GM21737 (cell line): ENCODE data around the gene CRY1.

Experiments
- ATAC-seq: cut with Tn5 transposase; IDR thresholded peaks from one replicate; pipeline ENCODE4 v1.9.1; 2021; ENCODE audit warnings: mild to moderate bottlenecking, moderate library complexity; ENCODE audit not compliant: unreplicated experiment

Gene CRY1

DNA sequence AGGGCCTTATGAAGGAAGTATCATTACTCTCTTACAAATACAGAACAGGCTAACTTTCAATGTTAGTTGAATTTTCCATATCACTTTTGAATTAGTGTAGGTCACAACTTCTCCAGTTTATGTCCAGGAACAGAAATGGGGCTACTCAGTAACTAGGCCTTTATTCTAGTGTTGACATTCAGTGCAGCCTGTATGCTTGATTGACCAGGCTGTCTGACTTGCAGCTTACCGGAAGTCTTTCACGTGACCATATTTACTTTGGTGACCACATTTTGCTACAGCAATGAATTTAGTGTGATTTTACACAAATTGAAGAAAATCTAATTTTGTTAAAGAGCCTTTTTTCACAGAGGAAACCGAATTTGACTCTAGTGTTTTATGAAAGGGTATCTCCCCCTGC lies 118.8 kb downstream of the CRY1 start:
- ATAC-seq, result no peak

DNA sequence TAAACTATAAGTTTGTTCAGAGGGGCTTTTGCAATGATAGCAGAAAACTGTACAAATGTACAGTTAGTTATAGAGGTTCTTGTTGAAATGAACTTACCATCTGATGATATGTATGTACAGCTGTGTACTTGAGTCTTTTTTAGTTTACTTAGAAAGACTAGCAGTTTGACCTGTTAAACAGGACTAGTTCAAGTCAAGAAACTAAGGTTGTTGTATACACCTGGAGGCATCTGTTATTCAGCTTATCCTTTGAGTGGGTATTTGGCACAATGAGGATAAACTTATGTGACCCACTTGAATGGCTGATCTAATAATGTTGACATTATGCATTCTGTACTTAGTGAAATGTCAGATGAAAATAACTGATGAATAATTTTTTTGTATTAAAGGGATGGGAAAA lies 119.8 kb downstream of the CRY1 start:
- no peak for ATAC-seq

DNA sequence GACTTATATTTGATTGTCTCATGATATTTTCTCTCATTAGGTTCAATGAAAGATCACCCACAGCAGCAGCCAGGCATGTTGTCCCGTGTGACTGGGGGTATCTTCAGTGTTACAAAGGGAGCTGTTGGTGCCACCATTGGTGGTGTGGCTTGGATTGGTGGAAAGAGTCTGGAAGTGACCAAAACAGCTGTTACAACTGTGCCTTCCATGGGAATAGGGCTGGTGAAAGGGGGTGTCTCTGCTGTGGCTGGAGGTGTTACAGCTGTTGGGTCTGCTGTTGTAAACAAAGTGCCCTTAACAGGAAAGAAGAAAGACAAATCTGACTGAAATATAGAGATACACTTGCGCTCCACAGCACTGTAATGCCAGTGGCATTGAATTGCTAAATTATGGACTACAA lies 122.3 kb downstream of the CRY1 start:
- no peak for ATAC-seq

DNA sequence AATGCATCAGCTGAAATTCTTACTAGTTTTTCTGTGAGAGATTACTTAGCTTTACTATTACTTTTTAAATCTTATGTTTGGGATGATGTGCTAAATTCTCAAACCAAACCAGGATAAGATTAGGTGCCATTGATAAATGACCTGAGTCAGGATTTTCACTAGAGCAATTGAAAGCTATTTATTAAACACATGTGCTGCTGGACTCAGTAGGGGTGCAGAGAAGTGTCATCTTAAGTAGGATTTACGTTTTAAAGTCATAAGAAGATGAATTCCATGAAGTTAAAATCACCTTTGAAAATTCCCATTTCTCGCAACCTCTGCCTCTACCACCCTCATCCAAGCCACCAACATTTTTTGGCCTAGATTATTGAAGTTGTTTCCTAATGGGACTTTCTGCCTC lies 128.8 kb downstream of the CRY1 start:
- no peak for ATAC-seq

DNA sequence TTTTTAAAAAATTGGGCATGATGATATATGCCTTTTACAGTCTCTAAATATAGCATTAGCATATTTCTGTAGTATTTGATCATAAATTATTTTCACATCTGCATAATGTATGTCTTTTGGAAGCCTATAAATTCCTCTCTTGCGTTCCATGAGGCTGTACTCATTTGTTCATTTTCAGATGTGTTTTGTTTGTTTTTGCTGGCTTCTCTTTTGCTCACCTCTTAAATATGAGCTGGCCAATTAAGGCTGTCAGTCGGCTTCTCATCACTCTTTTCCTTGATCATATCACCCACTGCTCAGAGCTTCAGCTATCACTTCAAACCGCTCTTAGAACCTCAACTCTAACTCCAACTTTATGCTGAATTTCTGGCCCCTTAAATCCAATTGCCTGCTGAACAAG lies 131.1 kb downstream of the CRY1 start:
- ATAC-seq, result no peak

DNA sequence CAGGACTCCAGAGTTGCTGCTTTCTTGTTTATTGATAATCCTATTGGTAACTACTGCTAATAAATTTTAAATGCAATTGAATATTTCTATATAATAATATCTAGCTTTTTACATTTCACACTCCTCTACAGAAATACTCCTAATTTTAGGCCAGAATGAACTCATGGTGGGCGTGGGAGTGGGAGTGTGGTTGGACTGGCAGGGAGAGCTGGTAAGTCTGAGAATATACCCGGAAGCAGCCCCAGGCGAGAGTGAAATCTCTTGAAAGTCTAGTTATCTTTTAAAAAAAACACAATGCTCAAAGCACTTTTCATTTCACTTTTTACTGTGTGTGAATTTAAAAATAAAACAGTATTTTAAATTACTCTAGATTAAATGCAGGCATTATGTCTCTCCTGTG lies 132.9 kb downstream of the CRY1 start:
- ATAC-seq, result no peak

GRCh38 chr12:106957583-106957982 lies 135.8 kb downstream of the CRY1 start:
- no peak for ATAC-seq

DNA sequence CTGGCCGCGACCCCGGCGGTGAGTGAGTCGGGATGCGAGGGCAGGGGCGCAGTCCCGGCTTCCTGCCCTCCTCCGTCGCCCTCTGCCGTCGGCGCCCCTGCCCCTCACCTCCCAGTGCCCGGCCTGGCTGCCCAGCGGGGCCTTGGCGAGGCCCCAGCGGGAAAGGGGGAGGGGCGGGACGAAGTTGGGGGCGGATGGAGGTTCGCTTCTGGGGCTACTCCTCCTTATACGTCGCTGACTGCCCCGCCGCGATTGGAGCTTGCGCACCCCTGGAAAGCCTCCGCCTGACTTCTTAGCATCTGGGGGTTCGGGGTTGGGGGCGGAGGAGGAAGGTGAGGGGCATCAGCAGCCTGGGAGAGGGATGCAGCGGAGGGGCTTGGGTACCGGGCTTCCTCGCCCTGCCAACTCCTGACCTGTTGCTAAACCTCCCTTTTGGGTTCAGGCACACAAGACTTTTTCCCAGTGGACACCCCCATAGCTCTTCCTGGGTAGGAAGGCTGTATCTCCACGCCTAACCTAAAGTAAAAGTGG lies 137.2 kb downstream of the CRY1 start:
- ATAC-seq, result peak; percentile 36

DNA sequence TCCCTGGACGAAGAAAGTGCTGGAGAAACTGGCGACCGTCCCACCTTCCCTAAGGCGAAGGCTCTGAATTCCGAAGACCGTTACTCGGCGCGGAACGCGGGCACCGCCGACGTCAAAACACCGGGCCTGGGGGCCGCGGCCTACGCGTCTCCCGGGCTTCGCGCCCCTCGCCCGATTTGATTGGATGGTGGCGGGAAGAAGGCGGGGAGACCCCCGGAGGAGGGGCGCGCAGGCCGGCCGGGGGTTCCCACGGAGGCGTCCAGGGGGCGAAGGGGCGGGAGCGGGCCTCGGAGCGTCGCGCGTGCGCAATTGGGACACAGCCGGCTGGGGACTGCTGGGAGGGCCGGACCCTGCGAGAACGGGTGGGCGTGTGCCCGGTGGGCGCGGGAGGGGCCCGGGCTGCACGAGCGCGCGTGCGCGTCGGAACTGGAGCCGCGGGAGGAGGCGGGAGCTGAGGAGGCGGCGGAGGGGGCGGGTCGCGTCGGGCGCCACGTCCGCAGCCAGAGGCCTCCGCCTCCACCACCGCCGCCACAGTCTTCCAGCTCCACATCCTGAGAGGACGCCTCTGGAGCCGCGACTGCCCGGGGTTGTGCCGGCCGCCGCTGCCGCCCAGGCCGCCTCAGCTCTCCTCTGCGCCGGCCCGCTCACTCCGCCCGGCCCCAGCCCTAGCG lies 137.8 kb downstream of the CRY1 start, which contains the start of gene TMEM263:
TMEM263 (plus strand) TSS at position 531 of the 671 bp plus-strand sequence. CDS start 11,210 bp downstream, outside the sequence.
- ATAC-seq, result peak; percentile 82

DNA sequence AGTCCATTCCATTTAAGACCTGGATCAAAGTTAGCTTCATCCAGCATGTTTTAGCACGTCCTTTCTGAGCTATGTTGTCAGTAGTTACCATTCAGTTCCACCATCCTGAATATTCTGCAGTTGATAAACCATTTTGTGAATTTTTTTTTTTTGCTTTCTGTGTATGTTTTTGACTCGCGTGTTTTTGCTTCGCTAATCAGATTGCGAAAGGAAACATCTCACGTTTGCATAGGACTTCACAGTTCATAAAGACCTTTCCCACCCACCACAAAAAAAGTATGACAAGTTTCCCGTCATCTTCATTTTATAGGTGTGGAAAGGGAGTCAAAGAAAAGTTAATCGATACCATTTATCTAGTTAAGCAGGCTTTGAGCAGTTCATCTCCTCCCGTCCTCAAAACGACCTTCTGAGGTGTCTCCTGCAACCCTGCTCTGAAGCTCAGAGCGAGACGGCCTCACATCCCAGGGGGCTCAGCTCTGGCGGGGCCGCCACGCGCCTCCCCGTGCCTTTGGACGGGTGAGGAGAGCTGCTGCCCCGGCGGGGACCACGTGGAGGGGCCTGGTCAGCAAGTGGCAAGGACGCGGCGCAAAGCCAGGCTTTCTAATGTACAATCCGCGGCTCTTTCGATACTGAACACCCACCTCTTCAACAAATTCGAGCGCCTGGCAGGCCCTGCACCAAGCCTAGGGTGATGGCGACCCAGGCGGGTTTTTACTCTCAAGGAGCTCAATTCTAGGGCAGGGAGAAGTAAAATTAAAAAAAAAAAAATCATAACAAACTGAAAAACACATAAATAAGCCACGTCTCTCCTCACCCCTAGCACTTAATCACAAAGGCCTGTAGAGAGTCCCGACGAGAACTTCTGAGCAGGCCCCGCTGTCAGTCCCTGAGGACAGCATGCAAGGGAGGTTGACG lies 138.6 kb downstream of the CRY1 start:
- no peak for ATAC-seq

GRCh38 chr12:106953352-106954250 lies 139.7 kb downstream of the CRY1 start:
- ATAC-seq, result no peak

DNA sequence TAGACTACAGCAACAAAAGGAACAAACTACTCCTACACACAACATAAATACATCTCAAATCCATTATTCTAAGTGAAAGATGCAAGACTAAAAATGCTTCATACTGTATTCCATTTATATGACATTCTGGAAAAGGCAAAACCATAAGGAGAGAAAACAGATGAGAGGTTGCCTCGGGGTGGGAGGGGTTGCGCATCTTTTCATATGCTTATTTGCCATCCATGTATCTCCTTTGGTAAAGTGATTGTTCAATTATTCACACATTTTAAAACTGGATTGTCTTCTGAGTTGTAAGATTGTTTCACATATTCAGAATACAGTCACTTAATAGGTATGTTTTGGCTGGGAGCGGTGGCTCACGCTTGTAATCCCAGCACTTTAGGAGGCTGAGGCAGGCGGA lies 142.8 kb downstream of the CRY1 start:
- ATAC-seq, result no peak

GRCh38 chr12:106947461-106947860 lies 145.9 kb downstream of the CRY1 start:
- ATAC-seq, result no peak

DNA sequence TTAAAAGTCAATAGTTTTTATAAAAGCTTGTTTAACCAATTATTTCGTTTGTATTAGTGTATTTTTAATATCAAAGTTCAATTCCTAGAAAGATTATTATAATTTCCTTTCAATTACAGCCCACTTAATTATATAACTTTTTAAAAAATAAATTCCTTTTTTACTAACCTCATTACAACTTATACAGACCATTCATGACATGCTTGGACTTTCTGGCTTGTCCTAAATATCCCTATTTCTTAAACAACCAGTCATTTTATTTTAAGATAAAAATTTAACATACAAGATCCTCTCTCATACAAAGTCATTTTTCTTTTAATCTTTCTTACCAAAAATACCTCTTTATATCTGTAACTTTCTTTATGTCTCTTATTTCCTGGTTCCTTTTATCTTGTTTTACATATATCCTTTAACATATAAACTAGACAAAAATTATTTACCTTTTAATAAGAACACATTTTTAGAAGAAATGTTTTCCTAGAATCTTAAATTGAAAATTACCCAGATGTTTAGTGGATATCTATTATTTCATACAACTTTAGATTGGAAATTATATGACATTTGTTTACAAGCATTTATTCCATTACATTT lies 148.0 kb downstream of the CRY1 start:
- ATAC-seq, result no peak

GRCh38 chr12:106942775-106943174 lies 150.6 kb downstream of the CRY1 start:
- no peak for ATAC-seq

DNA sequence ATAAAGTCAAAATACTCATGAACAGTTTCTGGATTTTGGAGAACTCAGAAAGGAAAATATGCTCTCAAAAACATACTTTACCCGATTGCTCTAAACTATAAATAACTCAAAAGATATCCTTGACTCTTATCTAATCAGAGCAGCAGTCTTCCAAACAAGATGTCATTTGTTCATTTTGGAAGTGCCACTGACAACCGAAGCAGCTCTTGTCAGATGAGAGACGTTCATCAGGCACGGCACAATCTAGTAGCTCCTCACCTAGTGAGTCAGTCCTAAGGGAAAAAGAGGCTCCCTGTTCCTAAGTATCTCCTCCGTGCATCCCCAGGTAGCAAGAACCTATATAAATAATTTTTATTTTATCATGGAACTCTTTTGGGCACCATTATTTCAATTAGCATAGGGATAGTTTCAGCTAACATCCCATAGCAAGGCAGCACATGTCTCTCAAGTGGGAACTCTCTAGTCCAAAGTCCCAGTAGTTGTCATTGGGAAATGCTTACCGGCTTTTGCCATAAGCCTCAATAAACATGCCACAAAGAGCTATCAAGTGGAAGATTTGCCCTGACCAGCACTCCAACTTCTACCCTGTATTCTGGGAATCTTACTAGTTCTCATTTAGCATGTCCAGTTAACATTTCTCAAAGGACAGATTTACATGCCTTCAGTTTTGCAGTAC lies 151.7 kb downstream of the CRY1 start:
- no peak for ATAC-seq
